Measurements from ENCODE around the gene SMARCD1. TPM values are rescaled to one million over a fixed set of nuclear protein-coding genes. Genes with fewer than 3 reads are reported as not detected.
A peak's percentile ranks its signal among the peaks of the same experiment; 100 is the strongest.

SMARCD1 gene
- total and polyA plus RNA-seq, 9 of the 15 experiments (the other 6 are each of a cell fraction or from before 2014, with no cell fraction given): 0.86 to 91.7 (median 48.0) TPM

DNA sequence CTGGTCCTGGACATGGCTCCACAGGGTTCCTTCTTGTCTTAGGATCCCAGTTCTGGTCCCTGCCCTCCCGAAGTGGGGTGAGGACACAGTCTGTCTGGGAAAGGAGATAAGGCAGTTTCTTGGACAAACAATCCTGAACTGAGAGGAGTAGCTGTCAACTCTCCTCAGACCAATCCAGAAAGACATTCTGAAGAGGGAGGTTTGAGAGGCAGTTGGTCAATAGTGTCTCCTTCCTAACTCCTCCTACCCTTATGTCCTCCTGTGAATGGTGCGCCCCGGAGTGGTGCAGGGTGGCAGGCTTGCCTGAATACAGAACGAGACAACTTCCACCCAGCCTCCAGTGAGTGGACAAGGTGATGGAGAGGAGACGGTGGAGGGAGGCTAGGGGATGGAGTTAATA is 43.2 kb upstream of the SMARCD1 start (continued):
- no peak for TF ChIP-seq ZNF140 (CRISPR knock-in tag; IDR thresholded peaks at IDR 0.05)
- TF ChIP-seq PURB (CRISPR knock-in tag; IDR thresholded peaks at IDR 0.05; ENCODE audit: low read depth): no peak
- TF ChIP-seq ZFPM2 (CRISPR knock-in tag; IDR thresholded peaks at IDR 0.05): no peak
- no peak for TF ChIP-seq L3MBTL2 (IDR thresholded peaks at IDR 0.05)
- no peak for TF ChIP-seq MBD2 (IDR thresholded peaks at IDR 0.05; ENCODE audit: borderline replicate concordance, low read depth)
- no peak for TF ChIP-seq ZNF239 (CRISPR knock-in tag; IDR thresholded peaks at IDR 0.05)
- no peak for TF ChIP-seq POLR3G (IDR thresholded peaks at IDR 0.05; ENCODE audit: extremely low read depth, insufficient read length, insufficient replicate concordance)
- TF ChIP-seq XRCC5 (IDR thresholded peaks at IDR 0.05; ENCODE audit: low read depth, low read length): no peak
- TF ChIP-seq ZNF134 (CRISPR knock-in tag; conservative IDR thresholded peaks at IDR 0.05): no peak
- TF ChIP-seq COPS2 (conservative IDR thresholded peaks at IDR 0.05): no peak
- peak; percentile 78; the same call in 1 of the 2 replicates for TF ChIP-seq DPF2 (IDR thresholded peaks at IDR 0.05)
- no peak for TF ChIP-seq ZC3H4 (CRISPR knock-in tag; IDR thresholded peaks at IDR 0.05; ENCODE audit: borderline replicate concordance)
- TF ChIP-seq, protein P1, sequence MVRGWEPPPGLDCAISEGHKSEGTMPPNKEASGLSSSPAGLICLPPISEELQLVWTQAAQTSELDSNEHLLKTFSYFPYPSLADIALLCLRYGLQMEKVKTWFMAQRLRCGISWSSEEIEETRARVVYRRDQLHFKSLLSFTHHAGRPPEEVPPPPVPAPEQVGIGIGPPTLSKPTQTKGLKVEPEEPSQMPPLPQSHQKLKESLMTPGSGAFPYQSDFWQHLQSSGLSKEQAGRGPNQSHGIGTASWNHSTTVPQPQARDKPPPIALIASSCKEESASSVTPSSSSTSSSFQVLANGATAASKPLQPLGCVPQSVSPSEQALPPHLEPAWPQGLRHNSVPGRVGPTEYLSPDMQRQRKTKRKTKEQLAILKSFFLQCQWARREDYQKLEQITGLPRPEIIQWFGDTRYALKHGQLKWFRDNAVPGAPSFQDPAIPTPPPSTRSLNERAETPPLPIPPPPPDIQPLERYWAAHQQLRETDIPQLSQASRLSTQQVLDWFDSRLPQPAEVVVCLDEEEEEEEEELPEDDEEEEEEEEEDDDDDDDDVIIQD (CRISPR knock-in tag; IDR thresholded peaks at IDR 0.05): no peak
- peak in 1 of 2 experiments; percentile 62; a peak in 1 of 4 replicates for TF ChIP-seq RCOR1 (IDR thresholded peaks at IDR 0.05; ENCODE audit: borderline replicate concordance in 1 of 2, low read depth in 2 of 2, low read length in 2 of 2)
- TF ChIP-seq ILF3 (IDR thresholded peaks at IDR 0.05; ENCODE audit: borderline replicate concordance): no peak
- TF ChIP-seq, protein P2, sequence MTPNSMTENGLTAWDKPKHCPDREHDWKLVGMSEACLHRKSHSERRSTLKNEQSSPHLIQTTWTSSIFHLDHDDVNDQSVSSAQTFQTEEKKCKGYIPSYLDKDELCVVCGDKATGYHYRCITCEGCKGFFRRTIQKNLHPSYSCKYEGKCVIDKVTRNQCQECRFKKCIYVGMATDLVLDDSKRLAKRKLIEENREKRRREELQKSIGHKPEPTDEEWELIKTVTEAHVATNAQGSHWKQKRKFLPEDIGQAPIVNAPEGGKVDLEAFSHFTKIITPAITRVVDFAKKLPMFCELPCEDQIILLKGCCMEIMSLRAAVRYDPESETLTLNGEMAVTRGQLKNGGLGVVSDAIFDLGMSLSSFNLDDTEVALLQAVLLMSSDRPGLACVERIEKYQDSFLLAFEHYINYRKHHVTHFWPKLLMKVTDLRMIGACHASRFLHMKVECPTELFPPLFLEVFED (CRISPR knock-in tag; conservative IDR thresholded peaks at IDR 0.05): no peak
- TF ChIP-seq ZNF253 (CRISPR knock-in tag; conservative IDR thresholded peaks at IDR 0.05): no peak
- TF ChIP-seq, protein P3, sequence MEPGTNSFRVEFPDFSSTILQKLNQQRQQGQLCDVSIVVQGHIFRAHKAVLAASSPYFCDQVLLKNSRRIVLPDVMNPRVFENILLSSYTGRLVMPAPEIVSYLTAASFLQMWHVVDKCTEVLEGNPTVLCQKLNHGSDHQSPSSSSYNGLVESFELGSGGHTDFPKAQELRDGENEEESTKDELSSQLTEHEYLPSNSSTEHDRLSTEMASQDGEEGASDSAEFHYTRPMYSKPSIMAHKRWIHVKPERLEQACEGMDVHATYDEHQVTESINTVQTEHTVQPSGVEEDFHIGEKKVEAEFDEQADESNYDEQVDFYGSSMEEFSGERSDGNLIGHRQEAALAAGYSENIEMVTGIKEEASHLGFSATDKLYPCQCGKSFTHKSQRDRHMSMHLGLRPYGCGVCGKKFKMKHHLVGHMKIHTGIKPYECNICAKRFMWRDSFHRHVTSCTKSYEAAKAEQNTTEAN (CRISPR knock-in tag; IDR thresholded peaks at IDR 0.05): no peak
- no peak for TF ChIP-seq IRF2 (CRISPR knock-in tag; IDR thresholded peaks at IDR 0.05)
- TF ChIP-seq, protein P4, sequence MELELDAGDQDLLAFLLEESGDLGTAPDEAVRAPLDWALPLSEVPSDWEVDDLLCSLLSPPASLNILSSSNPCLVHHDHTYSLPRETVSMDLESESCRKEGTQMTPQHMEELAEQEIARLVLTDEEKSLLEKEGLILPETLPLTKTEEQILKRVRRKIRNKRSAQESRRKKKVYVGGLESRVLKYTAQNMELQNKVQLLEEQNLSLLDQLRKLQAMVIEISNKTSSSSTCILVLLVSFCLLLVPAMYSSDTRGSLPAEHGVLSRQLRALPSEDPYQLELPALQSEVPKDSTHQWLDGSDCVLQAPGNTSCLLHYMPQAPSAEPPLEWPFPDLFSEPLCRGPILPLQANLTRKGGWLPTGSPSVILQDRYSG (tag; conservative IDR thresholded peaks at IDR 0.05; ENCODE audit: low read depth): no peak
- TF ChIP-seq BRD4 (IDR thresholded peaks at IDR 0.05): no peak
- no peak for TF ChIP-seq ZNF695 (CRISPR knock-in tag; IDR thresholded peaks at IDR 0.05)
- TF ChIP-seq, protein P5, sequence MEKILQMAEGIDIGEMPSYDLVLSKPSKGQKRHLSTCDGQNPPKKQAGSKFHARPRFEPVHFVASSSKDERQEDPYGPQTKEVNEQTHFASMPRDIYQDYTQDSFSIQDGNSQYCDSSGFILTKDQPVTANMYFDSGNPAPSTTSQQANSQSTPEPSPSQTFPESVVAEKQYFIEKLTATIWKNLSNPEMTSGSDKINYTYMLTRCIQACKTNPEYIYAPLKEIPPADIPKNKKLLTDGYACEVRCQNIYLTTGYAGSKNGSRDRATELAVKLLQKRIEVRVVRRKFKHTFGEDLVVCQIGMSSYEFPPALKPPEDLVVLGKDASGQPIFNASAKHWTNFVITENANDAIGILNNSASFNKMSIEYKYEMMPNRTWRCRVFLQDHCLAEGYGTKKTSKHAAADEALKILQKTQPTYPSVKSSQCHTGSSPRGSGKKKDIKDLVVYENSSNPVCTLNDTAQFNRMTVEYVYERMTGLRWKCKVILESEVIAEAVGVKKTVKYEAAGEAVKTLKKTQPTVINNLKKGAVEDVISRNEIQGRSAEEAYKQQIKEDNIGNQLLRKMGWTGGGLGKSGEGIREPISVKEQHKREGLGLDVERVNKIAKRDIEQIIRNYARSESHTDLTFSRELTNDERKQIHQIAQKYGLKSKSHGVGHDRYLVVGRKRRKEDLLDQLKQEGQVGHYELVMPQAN (IDR thresholded peaks at IDR 0.05; ENCODE audit: borderline replicate concordance): no peak
- TF ChIP-seq GABPB2 (CRISPR knock-in tag; conservative IDR thresholded peaks at IDR 0.05): no peak
- no peak for TF ChIP-seq RUNX1 (IDR thresholded peaks at IDR 0.05; ENCODE audit: low read depth)

Data from K562 (cell line).